ENCODE results near the gene UBA52.
"Not testable (repeated sequence)": the region's sequence is repeated elsewhere in the genome, so short reads cannot be mapped to it uniquely, and the experiment has no call there.

The UBA52 gene

DNA sequence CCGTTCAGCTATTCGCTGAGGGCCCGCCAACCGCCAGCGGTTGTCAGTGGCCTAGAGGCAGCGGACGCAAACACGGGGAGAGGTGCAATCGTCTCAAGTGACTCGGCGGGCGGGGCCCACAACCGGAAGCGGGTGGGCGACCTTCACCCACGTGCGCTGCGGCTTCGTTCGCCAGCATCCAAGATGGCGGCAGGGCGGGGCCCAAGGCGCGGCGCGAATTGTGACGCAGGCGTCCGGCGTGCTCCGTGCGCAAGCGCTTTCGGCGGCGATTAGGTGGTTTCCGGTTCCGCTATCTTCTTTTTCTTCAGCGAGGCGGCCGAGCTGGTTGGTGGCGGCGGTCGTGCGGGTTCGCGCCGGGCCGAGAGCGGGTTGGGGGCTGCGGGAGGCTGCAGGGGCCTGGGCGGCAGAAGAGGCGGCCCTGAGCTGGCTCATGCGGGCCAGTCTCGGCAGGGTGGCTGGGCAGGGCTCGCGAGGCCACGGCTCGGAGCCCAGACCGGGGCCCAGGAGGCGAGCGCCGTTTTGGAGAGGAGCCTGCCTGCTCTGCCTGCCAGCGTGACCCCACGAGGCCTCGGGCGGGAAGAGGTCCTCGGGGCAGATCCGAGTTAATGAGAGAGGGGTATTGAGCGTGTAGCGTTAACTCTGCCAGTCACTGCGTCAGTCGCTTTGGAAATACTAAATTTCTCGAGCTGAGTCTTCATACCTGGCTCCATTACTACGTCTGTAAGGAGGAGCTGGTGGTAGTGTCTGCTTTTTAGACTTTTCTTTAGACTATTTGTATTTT, at the start of gene UBA52:
TSS of gene UBA52 (plus strand) at position 294 of the 781 bp plus-strand sequence. CDS start 1,444 bp downstream, outside the sequence.
- FAIRE-seq: no peak
- TF ChIP-seq POLR2A (IDR thresholded peaks at IDR 0.05; ENCODE audit: low read depth, low read length): peak; percentile 83

GRCh38 chr19:18522124-18522861, 49.4 kb upstream of the UBA52 start:
- DNase-seq (ENCODE audit: insufficient read length, low spot score) (peak; percentile 87), FAIRE-seq (peak; percentile 67)
- TF ChIP-seq POLR2A (IDR thresholded peaks at IDR 0.05; ENCODE audit: low read depth, low read length): peak; percentile 58

More for the DNA sequence above, at the start of gene UBA52:
- DNase-seq (ENCODE audit: insufficient read length, low spot score): peak; percentile 89

- not testable (repeated sequence) for DNase-seq (ENCODE audit: insufficient read length, low spot score); FAIRE-seq
These were observed 48.7 kb upstream of the UBA52 start for GRCh38 chr19:18522862-18523440.

GRCh38 chr19:18523841-18524240, 47.8 kb upstream of the UBA52 start:
- FAIRE-seq (no peak), DNase-seq (ENCODE audit: insufficient read length, low spot score) (no peak)
- TF ChIP-seq POLR2A (IDR thresholded peaks at IDR 0.05; ENCODE audit: low read depth, low read length): no peak

DNA sequence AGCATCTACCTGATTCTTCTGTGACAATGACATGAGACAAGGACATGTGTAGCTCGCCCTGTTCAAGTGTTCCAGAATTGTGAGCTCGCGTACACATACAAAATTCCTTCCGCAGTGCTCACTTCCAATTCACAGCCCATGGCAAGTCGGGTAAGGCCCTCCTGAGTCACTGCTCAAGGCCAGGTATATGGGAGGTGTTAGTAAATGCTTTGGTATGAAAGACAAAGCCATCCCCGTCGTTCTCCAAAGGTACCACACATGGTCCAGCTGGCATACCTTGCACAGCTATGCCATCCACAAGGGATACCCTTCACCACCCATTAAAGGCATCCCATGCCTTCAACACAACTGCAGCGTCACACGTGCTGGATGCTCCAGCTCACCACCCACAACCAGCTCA, 45.3 kb upstream of the UBA52 start:
- no peak for TF ChIP-seq POLR2A (IDR thresholded peaks at IDR 0.05; ENCODE audit: low read depth, low read length)
- FAIRE-seq: no peak
- no peak for DNase-seq (ENCODE audit: insufficient read length, low spot score)

- DNase-seq (ENCODE audit: insufficient read length, low spot score) (no peak), FAIRE-seq (no peak)
- TF ChIP-seq POLR2A (IDR thresholded peaks at IDR 0.05; ENCODE audit: low read depth, low read length): no peak
These were observed 41.9 kb upstream of the UBA52 start for GRCh38 chr19:18529782-18530181.

- DNase-seq (ENCODE audit: insufficient read length, low spot score): no peak
- no peak for FAIRE-seq
- no peak for TF ChIP-seq POLR2A (IDR thresholded peaks at IDR 0.05; ENCODE audit: low read depth, low read length)
These were observed 40.2 kb upstream of the UBA52 start for GRCh38 chr19:18531485-18531884.

DNA sequence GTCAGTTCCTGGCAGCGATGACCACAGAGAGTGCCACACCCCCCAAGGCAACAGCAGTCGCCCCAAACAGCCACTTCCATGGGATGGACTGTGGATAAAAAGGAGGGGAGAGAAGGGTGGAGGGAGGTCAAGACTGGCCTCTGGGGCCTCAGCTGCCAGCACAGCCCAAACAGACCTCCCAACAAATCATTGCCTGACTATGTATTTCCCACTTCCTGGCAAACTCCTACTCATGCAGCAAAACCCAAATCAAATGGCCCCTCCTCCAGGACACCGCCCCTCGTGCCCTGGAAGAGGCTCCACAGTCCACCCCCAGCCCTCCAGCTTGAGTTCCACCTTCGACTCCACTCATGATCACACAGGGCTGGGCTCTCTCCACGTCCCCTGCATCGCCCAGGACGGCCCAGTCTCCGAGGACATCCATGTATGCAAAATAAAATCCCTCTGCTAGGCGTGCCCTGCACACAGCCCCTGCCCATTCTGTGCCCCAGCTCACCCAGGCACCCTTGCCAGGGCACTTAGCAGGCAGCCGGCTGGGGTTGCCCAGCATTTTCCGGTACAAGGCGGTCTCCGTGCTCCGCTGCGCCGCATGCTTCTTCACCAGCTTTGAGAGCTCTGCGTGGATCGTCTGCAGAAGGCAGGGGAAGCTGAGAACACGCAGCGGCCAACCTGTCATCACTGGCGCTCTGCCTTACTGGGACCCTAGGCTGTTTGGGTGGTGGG, 39.3 kb upstream of the UBA52 start:
- no peak for TF ChIP-seq POLR2A (IDR thresholded peaks at IDR 0.05; ENCODE audit: low read depth, low read length)
- FAIRE-seq (no peak), DNase-seq (ENCODE audit: insufficient read length, low spot score) (no peak)

- FAIRE-seq (no peak), DNase-seq (ENCODE audit: insufficient read length, low spot score) (no peak)
- no peak for TF ChIP-seq POLR2A (IDR thresholded peaks at IDR 0.05; ENCODE audit: low read depth, low read length)
These were observed 38.6 kb upstream of the UBA52 start for GRCh38 chr19:18533058-18533457.

DNA sequence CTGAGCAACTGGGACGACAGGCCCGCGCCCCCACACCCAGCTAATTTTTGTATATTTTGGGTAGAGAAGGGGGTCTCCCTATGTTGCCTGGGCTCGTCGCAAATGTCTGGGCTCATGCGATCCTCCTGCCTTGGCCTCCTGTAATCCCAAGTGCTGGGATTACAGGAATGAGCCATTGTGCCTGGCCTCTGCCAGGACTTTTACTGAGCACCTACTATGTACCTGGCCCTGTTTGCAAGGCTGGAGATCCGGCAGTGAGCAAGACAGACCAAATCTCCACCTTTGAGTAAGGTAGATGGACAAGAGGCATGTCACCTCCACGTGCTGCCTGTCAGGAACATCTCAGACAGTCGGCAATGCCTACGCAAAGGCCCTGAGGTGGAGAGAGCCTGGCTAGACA, 35.2 kb upstream of the UBA52 start:
- no peak for TF ChIP-seq POLR2A (IDR thresholded peaks at IDR 0.05; ENCODE audit: low read depth, low read length)
- DNase-seq (ENCODE audit: insufficient read length, low spot score) (no peak), FAIRE-seq (no peak)

GRCh38 chr19:18537431-18537830, 34.2 kb upstream of the UBA52 start:
- TF ChIP-seq POLR2A (IDR thresholded peaks at IDR 0.05; ENCODE audit: low read depth, low read length): no peak
- FAIRE-seq: no peak
- no peak for DNase-seq (ENCODE audit: insufficient read length, low spot score)

- DNase-seq (ENCODE audit: insufficient read length, low spot score): no peak
- no peak for FAIRE-seq
- TF ChIP-seq POLR2A (IDR thresholded peaks at IDR 0.05; ENCODE audit: low read depth, low read length): no peak
These were observed 33.5 kb upstream of the UBA52 start for GRCh38 chr19:18538115-18538514.

- TF ChIP-seq POLR2A (IDR thresholded peaks at IDR 0.05; ENCODE audit: low read depth, low read length): no peak
- DNase-seq (ENCODE audit: insufficient read length, low spot score) (no peak), FAIRE-seq (no peak)
These were observed 32.3 kb upstream of the UBA52 start for GRCh38 chr19:18539372-18539771.

DNA sequence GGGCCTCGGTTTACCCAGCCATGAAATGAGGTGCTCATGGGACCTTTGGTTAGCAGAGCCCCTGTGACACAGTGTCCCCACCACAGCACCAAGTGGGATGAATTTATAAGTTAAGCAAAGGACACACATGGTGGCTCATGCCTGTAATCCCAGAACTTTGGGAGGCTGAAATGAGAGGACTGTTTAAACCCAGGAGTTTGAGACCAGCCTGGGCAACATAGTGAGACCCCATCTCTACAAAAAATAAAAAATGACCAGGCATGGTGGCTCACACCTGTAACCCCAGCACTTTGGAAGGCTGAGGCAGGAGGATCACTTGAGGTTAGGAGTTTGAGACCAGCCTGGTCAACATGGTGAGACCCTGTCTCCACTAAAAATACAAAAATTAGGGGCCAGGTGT, 31.5 kb upstream of the UBA52 start:
- DNase-seq (ENCODE audit: insufficient read length, low spot score); FAIRE-seq: not testable (repeated sequence)
